Heart right ventricle (tissue), 16 donors: ENCODE results near the gene KMT2C. TPM values are rescaled to one million over a fixed set of nuclear protein-coding genes. Genes with fewer than 3 reads are reported as not detected.
A peak's percentile ranks its signal among the peaks of the same experiment; 100 is the strongest.

ENCODE experiments used
- ATAC-seq, 8 donors: fragments of 200-7000 bp; cut with Tn5 transposase; one replicate each; pipeline ENCODE4 v1.9.1; 2020; ENCODE audit warnings: mild to moderate bottlenecking in 8 of 8, moderate library complexity in 8 of 8, moderate number of reproducible peaks in 1 of 8
- DNase-seq, 2 donors: peaks; one replicate each; pipeline ENCODE4 v3.0.0-alpha.2; 2020
- H3K27ac ChIP-seq, 10 donors: fragments of 200-600 bp; sonication (generic) in 2 of 10; one replicate each; pipeline versions ENCODE4 v1.5.0 to v1.8.0; 2020 to 2022; ENCODE audit warnings: mild to moderate bottlenecking in 3 of 10
- H3K27me3 ChIP-seq, 7 donors: fragments of 200-600 bp; one replicate each; pipeline ENCODE4 v1.8.0; 2021 to 2022; ENCODE audit warnings: mild to moderate bottlenecking in 2 of 7
- H3K36me3 ChIP-seq, 9 donors: fragments of 200-600 bp; sonication (generic) in 1 of 9; one replicate each; pipeline versions ENCODE4 v1.5.0 to v1.8.0; 2020 to 2022; ENCODE audit warnings: mild to moderate bottlenecking in 2 of 9
- H3K4me1 ChIP-seq, 9 donors: fragments of 200-600 bp; sonication (generic) in 1 of 9; one replicate each; pipeline versions ENCODE4 v1.5.0 to v1.8.0; 2020 to 2022; ENCODE audit warnings: mild to moderate bottlenecking in 4 of 9
- H3K4me3 ChIP-seq, 10 donors: fragments of 200-600 bp; sonication (generic) in 2 of 10; one replicate each; pipeline versions ENCODE4 v1.5.0 to v1.8.0; 2020 to 2022; ENCODE audit warnings: mild to moderate bottlenecking in 7 of 10, moderate library complexity in 2 of 10
- H3K9me3 ChIP-seq, 11 donors: fragments of 200-600 bp in 10 of 11; sonication (generic) in 2 of 11; one replicate each; pipeline versions ENCODE4 v1.5.0 to v1.8.0; 2013 to 2022; ENCODE audit warnings: mild to moderate bottlenecking in 2 of 11, control low read depth in 1 of 11, moderate library complexity in 1 of 11
- WGBS, 2 donors: extraction: QIAGEN DNeasy Blood & Tissue Kit; methylation state at CpG; one replicate each; pipeline ENCODE4 v1.1.7; 2013; ENCODE audit warnings: inconsistent platforms in 1 of 2; 5-methylcytosine and 5-hydroxymethylcytosine counted together
- intact Hi-C, 10 donors: fragments of 100-400 bp; cut with DNase I; formaldehyde crosslinking; loops; one replicate each; pipeline versions ENCODE4 v1.11.1 to v1.14.2; 2022
- polyA plus RNA-seq, 2 donors: library from polyadenylated mRNA; stranded (reverse); fragments of 200-250 nt; gene quantifications; one replicate each; pipeline ENCODE4 v1.2.3, GENCODE V29; 2013
- total RNA-seq, 10 donors: library from RNA; stranded (reverse); fragmentation: NEBNext Ultra II Directional in 3 of 10; extraction: Animal tissue kit (Norgen Biotek cat#: 25700) in 3 of 10; gene quantifications; one replicate each; pipeline versions ENCODE4 v1.2.1 to v1.2.4, GENCODE V29; 2021 to 2023
- TF ChIP-seq, protein P1 (sequence below), 9 donors: fragments of 200-600 bp; sonication (generic) in 2 of 9; IDR thresholded peaks; one replicate each; pipeline versions ENCODE4 v1.5.0 to v1.8.0; 2021 to 2022; ENCODE audit warnings: antibody characterized with exemption in 9 of 9, mild to moderate bottlenecking in 5 of 9, moderate library complexity in 1 of 9
- donor health status: Arrhythmogenic right ventricular cardiomyopathy.
- donor health status: ischemic (EF 13 %, LVEDD 7.1; RV severe dilation, severe dysfunction).
- donor health status: healthy with polysubstance abuse.
- donor health status: DM: no; HTN: yes; CAD: no.
- donor health status: DM: no; HTN: no; CAD: no.
- donor health status: ischemic (EF 25% LVEDD 6.9; RV normal size, moderate dysfunction).
- donor health status: ischemic (EF 25% LVEDD 5.7; RV mildly dilated, moderate dysfunction).
- donor health status: healthy.
- donor health status: DM: yes; HTN: yes; CAD: no.
- donor health status: Ischemic cardiomyopathy.
- donor health status: ischemic (EF 35%, LVEDD 5.7; RV mildly dilated, moderate dysfunction).
- donor health status: nonischemic (EF 11% LVEDD 7.7; RV severe dilation, severe dysfunction).
- donor health status: DM: yes; HTN: yes; CAD: no.
- donor health status: PGD.
- donor health status: ischemic (EF 29% LVEDD 5.4; RV normal size, mild dysfunction).
- donor health status: nonischemic (EF 23%, LVEDD 6.1; RV moderate dilation, normal function).

KMT2C gene
- total and polyA plus RNA-seq, 12 donors: 5.5 to 54.3 (median 46.3) TPM

DNA sequence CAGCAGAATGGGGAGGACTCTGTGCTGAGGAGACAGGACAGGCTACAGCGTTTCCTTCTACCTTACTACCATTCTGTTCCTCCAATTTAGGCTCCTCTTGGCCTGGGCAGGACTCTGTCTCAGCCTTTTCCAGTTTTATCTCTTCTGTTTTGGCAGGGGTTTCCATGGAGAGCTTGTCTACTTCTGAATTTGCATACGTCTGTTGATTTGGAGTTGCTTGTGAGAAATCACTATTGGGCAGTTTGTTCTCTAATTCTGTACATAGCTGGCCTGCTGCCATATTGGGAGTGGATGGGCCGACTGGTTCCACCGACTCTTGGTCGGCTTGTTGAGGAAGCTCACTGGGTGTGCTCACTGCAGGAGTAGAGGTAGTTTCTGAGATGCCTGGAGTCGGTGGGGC is 273.5 kb downstream of the KMT2C start:
- H3K4me3 ChIP-seq: no peak overlapping the region
- 71 to 72% methylated on average over 6 of the region's 6 CpGs for WGBS, 2 donors
- peaks cover 0 to 100% (median 57%) of the 10 kb centered on the region in 9 donors for H3K36me3 ChIP-seq
- intact Hi-C loops: no loop called here
- no peak overlapping the region for H3K27ac ChIP-seq
- H3K9me3 ChIP-seq: no peaks in the 10 kb centered on the region
- TF ChIP-seq, protein P1, sequence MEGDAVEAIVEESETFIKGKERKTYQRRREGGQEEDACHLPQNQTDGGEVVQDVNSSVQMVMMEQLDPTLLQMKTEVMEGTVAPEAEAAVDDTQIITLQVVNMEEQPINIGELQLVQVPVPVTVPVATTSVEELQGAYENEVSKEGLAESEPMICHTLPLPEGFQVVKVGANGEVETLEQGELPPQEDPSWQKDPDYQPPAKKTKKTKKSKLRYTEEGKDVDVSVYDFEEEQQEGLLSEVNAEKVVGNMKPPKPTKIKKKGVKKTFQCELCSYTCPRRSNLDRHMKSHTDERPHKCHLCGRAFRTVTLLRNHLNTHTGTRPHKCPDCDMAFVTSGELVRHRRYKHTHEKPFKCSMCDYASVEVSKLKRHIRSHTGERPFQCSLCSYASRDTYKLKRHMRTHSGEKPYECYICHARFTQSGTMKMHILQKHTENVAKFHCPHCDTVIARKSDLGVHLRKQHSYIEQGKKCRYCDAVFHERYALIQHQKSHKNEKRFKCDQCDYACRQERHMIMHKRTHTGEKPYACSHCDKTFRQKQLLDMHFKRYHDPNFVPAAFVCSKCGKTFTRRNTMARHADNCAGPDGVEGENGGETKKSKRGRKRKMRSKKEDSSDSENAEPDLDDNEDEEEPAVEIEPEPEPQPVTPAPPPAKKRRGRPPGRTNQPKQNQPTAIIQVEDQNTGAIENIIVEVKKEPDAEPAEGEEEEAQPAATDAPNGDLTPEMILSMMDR (IDR thresholded peaks at IDR 0.05): no peak
- H3K27me3 ChIP-seq: no peaks in the 10 kb centered on the region
- ATAC-seq (no peak), DNase-seq (no peak)
- H3K4me1 ChIP-seq: peaks cover 0 to 5% (median 0%) of the 10 kb centered on the region in 9 donors

DNA sequence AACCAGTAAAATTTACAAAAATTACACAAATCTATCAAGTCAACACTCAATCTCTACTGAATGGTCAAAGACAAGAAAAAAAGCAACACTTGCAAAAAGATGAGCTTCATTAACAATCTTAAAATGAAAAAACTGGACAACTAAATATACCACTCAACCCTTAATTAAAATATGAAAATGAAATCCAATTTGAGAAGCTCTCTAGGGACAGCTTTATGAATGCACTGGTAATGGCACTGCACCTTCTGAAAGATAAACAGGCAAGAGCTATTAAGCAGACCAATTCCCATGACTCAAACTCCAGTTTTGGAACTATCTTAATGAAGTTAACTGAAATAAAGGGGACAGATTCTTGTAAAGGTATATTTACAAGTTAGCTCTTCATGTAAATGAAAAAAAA is 274.6 kb downstream of the KMT2C start:
- Histone ChIP-seq H3K36me3 (peaks cover 0 to 100% (median 54%) of the 10 kb centered on the region in 9 donors), H3K9me3 (no peaks in the 10 kb centered on the region), H3K27me3 (no peaks in the 10 kb centered on the region), H3K4me1 (peaks cover 0 to 5% (median 0%) of the 10 kb centered on the region in 9 donors), H3K27ac (no peak overlapping the region), H3K4me3 (no peak overlapping the region)
- ATAC-seq: no peak
- DNase-seq: no peak
- TF ChIP-seq, protein P1 (IDR thresholded peaks at IDR 0.05): no peak
- intact Hi-C loops: no loop called here

DNA sequence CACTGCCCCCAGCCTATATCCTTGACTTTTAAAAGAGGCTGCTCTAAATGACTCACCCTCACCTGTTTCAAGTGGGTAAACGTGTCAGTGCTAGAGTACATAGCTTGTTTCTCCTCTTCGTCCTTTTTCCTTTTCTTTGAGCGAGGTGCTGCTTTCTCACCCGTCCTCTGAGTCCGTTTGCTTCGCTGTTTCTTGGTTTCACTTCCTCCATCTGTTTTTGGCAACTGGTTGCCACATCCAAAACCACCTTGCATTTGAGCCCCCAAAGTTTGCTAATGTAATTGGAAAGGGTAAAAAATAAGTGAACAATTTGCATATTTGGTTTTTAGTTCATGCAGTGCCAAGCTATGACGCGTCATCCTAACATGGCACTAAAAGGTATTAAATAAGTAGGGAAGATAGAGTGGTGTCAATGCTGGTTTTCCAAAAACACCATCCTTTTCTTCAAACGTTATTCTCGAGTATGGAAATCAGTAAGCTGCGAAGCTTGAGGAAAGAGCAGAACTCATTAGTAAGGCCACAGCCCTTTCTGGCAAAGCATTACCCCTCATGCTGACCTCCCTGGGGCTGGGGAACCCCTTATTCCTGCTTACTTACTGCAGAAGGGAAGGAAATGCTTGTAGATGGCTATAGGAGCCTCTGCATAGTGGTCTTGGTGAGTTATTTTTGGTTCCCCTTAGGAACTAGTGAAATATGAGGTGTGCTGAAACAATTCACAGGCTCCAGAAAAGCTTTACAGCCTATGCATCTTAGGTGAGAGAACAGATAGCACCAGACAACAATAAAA is 276.8 kb downstream of the KMT2C start:
- Histone ChIP-seq H3K9me3 (no peaks in the 10 kb centered on the region), H3K27ac (no peak overlapping the region), H3K4me3 (no peak overlapping the region), H3K4me1 (peaks cover 0 to 5% (median 0%) of the 10 kb centered on the region in 9 donors), H3K27me3 (no peaks in the 10 kb centered on the region), H3K36me3 (peaks cover 0 to 100% (median 49%) of the 10 kb centered on the region in 9 donors)
- DNase-seq: no peak
- WGBS, 2 donors: 87 to 91% methylated on average over 11 of the region's 11 CpGs
- ATAC-seq: no peak
- intact Hi-C loops: loop anchor here in 1 of 10 donors (2.0 kb wide), 1 partner anchor 36 kb away; no protein-coding TSS in a partner anchor
- TF ChIP-seq, protein P1 (IDR thresholded peaks at IDR 0.05): no peak

DNA sequence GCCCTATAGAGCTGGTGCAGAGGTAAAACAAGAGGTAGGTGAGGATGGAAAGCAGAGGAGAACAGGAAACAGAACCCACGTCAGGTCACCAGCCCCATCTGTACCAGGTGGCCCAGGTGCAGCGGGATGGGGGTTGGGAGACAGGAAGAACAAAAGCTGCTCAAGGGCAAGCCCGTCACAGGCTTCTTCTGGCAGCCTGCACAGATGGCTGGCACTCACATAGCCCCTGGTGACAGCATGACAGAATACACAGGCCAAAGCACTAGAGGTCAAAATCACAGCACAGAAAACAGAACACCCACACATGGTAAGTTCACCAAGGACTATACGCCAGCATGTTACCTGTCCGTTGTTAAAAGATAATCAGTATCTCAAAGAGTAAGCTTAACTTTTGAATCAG is 283.5 kb downstream of the KMT2C start:
- WGBS, 2 donors: 66 to 77% methylated on average over 5 of the region's 5 CpGs
- TF ChIP-seq, protein P1 (IDR thresholded peaks at IDR 0.05): no peak

More for the DNA sequence above, 283.5 kb downstream of the KMT2C start:
- Histone ChIP-seq H3K4me1 (no peaks in the 10 kb centered on the region), H3K36me3 (peaks cover 0 to 100% (median 80%) of the 10 kb centered on the region in 9 donors), H3K4me3 (no peak overlapping the region), H3K27ac (no peak overlapping the region), H3K27me3 (no peaks in the 10 kb centered on the region), H3K9me3 (no peaks in the 10 kb centered on the region)
- DNase-seq: no peak
- ATAC-seq: peak in 3 of 8 donors; percentile 24 to 79 (median 42)
- intact Hi-C loops: no loop called here
